SK-N-SH (cell line): ENCODE data around the gene ZNF513.

ENCODE experiments used
- CTCF ChIP-seq: fragments of 200-600 bp; sonication (generic); IDR thresholded peaks from 2 replicates; pipeline ENCODE4 v1.6.1; 2017; ENCODE audit warnings: antibody characterized with exemption, mild to moderate bottlenecking, moderate library complexity
- FOSL2 ChIP-seq: IDR thresholded peaks from 2 replicates; pipeline ENCODE4 v1.4.0; 2012; ENCODE audit warnings: low read depth, mild to moderate bottlenecking, moderate library complexity, borderline replicate concordance
- JUND ChIP-seq: IDR thresholded peaks from 2 replicates; pipeline ENCODE4 v1.4.0; 2012
- SIN3A ChIP-seq: IDR thresholded peaks from 2 replicates; pipeline ENCODE4 v1.6.1; 2012; ENCODE audit warnings: low read depth, mild to moderate bottlenecking, low read length, moderate library complexity, borderline replicate concordance
- YY1 ChIP-seq: IDR thresholded peaks from 2 replicates; pipeline ENCODE4 v1.4.0; 2012; ENCODE audit warnings: low read depth, mild to moderate bottlenecking

- TF ChIP-seq CTCF (no peak), JUND (no peak), FOSL2 (no peak), SIN3A (no peak), YY1 (no peak)
Observed at GRCh38 chr2:27351802-27352598, 28.5 kb downstream of the ZNF513 start.
